ENCODE data around the gene CEP78.
"Not testable (repeated sequence)": the region's sequence is repeated elsewhere in the genome, so short reads cannot be mapped to it uniquely, and the experiment has no call there.

Gene CEP78

DNA sequence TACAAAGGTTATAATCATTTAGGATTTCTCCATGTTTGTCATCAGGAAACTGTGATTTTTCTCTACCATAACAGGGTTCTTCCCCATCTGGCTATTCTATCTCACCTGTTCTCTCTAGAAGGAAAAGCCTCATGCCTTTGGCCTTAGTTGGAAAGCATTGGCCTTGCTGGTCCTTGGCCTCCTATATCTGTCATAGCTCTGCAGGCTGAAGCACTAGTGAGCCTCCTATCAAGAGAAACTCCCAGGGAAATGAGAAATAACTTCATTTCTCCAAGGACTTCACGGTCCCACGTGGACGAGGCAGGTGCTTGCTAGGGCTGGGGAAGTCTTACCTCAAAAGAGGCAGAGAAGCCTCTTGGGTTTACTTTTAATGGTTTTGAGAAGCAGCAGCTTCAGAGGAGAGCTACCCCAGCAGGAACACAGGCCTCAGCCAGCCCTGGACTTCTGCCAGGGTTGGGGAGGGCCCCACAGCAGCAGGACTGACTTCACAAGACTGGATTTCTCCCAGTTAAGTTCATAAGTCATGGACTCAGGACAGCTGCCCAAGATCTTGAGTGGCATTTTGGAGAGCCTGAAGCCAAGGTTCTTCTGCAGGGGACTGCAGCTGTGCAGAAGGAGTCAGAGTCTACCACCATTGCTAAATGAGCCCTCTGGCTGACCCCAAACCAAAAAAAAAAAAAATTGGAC, 45.2 kb downstream of the CEP78 start:
- no peak overlapping the region for H3K4me3 ChIP-seq (ENCODE audit: low read depth, low read length)
- DNase-seq (ENCODE audit: low read depth): no peak
- TF ChIP-seq, protein P1, sequence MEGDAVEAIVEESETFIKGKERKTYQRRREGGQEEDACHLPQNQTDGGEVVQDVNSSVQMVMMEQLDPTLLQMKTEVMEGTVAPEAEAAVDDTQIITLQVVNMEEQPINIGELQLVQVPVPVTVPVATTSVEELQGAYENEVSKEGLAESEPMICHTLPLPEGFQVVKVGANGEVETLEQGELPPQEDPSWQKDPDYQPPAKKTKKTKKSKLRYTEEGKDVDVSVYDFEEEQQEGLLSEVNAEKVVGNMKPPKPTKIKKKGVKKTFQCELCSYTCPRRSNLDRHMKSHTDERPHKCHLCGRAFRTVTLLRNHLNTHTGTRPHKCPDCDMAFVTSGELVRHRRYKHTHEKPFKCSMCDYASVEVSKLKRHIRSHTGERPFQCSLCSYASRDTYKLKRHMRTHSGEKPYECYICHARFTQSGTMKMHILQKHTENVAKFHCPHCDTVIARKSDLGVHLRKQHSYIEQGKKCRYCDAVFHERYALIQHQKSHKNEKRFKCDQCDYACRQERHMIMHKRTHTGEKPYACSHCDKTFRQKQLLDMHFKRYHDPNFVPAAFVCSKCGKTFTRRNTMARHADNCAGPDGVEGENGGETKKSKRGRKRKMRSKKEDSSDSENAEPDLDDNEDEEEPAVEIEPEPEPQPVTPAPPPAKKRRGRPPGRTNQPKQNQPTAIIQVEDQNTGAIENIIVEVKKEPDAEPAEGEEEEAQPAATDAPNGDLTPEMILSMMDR (IDR thresholded peaks at IDR 0.05; ENCODE audit: control insufficient read depth, extremely low read depth, insufficient read depth): no peak

DNA sequence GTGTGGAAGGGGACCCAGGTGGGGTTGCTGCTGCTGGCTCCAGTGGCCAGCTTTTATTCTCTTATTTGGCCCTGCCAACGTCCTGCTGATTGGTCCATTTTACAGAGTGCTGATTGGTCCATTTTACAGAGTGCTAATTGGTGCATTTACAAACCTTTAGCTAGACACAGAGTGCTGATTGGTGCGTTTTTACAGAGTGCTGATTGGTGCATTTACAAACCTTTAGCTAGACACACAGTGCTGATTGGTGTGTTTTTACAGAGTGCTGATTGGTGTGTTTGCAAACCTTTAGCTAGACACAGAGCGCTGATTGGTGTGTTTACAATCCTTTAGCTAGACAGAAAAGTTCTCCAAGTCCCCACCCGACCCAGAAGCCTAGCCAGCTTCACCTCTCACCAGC, 48.3 kb downstream of the CEP78 start:
- H3K4me3 ChIP-seq (ENCODE audit: low read depth, low read length); DNase-seq (ENCODE audit: low read depth): not testable (repeated sequence)

- DNase-seq (ENCODE audit: low read depth): no peak
- TF ChIP-seq, protein P1 (IDR thresholded peaks at IDR 0.05; ENCODE audit: control insufficient read depth, extremely low read depth, insufficient read depth): no peak
- no peak overlapping the region for H3K4me3 ChIP-seq (ENCODE audit: low read depth, low read length)
Observed at GRCh38 chr9:78286125-78286524, 50.2 kb downstream of the CEP78 start.

DNA sequence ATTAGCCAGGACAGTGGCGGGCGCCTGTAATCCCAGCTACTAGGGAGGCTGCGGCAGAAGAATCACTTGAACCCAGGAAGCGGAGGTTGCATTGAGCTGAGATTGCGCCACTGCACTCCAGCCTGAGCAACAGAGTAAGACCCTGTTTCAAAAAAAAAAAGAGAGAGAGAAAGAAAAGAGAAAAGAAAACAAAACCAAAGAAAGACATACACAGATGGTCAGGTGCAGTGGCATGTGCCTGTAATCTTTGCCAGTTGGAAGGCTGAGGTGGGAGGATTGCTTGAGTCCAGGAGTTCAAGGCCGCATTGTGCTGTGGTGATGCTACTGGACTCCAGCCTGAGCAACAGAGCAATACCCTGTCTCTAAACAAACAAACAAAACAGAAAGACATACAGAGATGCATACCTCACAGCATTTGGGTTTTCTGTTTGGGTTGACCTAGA, 51.1 kb downstream of the CEP78 start:
- H3K4me3 ChIP-seq (ENCODE audit: low read depth, low read length): no peak overlapping the region
- DNase-seq (ENCODE audit: low read depth): no peak
- TF ChIP-seq, protein P1 (IDR thresholded peaks at IDR 0.05; ENCODE audit: control insufficient read depth, extremely low read depth, insufficient read depth): no peak

- TF ChIP-seq, protein P1 (IDR thresholded peaks at IDR 0.05; ENCODE audit: control insufficient read depth, extremely low read depth, insufficient read depth): no peak
- no peak overlapping the region for H3K4me3 ChIP-seq (ENCODE audit: low read depth, low read length)
- no peak for DNase-seq (ENCODE audit: low read depth)
Observed at GRCh38 chr9:78288214-78288892, 52.5 kb downstream of the CEP78 start.

DNA sequence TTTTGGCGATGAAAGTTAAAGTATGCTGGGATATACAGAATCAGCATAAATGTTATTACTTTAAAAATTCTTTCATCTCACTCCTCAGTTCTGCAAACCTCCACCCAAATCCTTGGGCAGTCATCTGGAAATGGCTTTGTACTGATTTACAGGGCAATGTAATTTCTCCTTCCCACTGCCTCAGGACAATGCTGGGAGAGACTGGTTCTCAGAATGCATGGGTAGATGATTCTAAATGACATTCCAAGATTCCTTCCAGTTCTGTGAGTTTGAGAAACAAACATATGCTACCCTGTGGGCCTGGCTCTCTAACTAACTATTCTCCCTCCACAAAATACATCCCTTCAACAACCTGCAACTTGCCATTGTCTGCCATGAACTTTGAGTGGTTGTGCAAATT, 53.6 kb downstream of the CEP78 start:
- DNase-seq (ENCODE audit: low read depth): no peak
- TF ChIP-seq, protein P1 (IDR thresholded peaks at IDR 0.05; ENCODE audit: control insufficient read depth, extremely low read depth, insufficient read depth): no peak

DNA sequence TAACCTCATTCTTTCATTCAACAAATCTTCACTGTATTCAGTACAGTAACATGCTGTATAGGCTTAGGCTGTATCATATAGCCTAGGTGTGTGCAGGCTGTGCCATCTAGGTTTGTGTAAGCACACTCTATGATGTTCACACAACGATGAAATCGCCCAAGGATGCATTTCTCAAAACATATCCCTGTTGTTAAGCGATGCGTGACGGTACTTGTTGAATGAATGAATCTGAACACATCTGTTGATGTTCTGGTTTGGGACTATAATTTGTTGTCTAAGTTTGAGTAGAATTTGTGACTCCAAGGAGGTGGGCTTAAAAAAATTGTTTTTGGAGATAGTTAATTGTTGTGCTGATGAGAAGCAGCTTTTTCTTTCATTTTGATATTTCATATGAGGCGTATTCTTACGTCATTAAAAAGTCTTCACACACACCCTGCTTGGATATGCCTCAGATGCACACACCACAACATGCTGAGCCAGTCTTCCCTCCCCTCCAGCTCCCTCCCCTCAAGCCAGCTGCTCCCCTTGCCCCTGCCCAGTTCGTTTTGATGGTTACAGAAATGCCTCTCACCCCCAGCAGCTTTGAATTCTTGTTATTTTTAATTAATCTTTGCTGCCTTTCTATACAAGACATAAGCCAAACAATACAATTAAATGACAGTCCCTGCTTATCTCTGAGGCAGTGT, 55.5 kb downstream of the CEP78 start:
- TF ChIP-seq, protein P1 (IDR thresholded peaks at IDR 0.05; ENCODE audit: control insufficient read depth, extremely low read depth, insufficient read depth): no peak
- DNase-seq (ENCODE audit: low read depth): no peak
- H3K4me3 ChIP-seq (ENCODE audit: low read depth, low read length): no peak overlapping the region

More for the DNA sequence above, 53.6 kb downstream of the CEP78 start:
- H3K4me3 ChIP-seq (ENCODE audit: low read depth, low read length): no peak overlapping the region

All from LNCaP clone FGC (cell line).